GM19328 (cell line): ENCODE results near the gene MGLL.
A peak's percentile ranks its signal among the peaks of the same experiment; 100 is the strongest.

Experiments
- ATAC-seq: cut with Tn5 transposase; IDR thresholded peaks from one replicate; pipeline ENCODE4 v1.9.1; 2021; ENCODE audit warnings: mild to moderate bottlenecking, moderate library complexity; ENCODE audit not compliant: unreplicated experiment

Gene MGLL

DNA sequence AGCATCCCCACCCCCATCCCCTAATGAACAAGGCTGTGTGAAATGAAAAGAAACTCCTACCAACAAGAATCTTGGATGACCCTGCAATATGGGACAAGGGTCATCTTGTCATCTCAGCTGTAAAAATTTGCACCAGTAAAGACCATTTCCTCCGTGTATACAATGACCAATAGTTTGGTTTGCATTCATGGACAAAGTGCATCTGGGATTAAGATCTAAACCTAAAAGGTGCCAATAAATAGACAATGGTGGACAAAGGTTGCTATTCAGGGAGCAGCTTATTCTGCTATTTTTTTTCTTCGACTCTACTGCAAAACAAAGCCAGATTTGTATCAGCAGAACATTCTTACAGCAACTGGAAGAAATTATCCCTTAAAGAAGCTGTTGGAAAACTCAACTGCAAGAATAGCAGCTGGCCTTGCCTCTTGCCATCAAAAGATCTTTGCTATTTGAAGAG is 8.0 kb downstream of the MGLL start:
- ATAC-seq, result no peak

DNA sequence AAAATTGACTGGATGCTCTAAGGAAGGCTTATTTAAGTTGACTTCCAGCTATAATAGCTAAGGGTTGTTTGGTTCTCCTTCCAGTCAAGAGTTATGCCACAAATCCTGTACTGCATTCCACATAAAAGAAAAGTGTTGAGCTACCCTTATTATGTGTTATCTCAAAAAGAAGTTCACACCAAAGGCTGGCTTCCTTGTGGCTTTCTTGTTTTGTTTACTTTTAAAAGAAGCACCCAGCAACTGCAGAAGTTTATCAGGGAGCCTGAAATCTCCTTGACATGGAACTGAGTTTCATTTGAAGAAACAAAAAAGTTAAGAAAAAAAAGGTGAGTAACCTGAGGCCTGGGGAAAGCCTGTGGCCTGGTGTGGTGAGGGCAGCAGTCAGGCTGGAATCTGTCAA is 10.2 kb downstream of the MGLL start:
- ATAC-seq, result no peak

DNA sequence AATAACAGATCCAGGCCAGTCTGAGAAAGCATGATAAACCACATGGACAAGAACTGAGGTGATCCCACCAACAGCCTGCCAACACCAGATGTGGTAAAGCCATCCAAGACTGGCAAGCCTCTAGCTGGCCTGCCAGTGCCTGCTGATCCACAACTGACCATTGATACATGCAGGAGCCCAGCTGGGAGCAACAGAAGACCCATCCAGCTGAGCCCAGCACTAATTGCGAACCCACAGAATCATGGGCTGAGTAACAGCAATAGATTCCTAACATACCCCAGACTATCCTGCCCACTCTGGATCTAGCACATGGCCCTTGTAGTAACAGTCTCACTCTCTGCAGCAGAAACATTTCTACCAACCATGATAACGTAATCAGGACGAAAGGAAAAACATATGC is 10.6 kb downstream of the MGLL start:
- no peak for ATAC-seq

DNA sequence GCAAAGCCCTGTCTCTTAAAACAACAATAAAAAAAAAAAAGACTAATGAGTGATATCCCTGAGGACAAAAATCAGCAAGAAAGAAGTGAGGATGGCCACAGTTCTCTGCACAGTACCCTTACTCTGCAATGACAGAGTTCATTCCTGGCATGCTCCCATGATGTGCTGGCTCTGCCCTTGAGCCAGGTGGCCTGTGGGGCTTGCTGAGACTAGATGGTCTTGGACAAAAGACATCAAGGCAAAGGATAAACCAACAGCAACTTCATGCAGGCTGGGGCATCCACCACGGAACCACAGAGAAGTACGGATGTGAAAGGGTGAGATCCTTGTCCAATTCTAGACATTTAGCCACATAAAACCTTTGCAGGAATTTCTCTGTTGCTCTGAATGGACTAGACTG is 12.7 kb downstream of the MGLL start:
- no peak for ATAC-seq

GRCh38 chr3:127809211-127809610 is 13.1 kb downstream of the MGLL start:
- ATAC-seq, result no peak

- ATAC-seq, result no peak
Measured at GRCh38 chr3:127808197-127808596, 14.1 kb downstream of the MGLL start.

DNA sequence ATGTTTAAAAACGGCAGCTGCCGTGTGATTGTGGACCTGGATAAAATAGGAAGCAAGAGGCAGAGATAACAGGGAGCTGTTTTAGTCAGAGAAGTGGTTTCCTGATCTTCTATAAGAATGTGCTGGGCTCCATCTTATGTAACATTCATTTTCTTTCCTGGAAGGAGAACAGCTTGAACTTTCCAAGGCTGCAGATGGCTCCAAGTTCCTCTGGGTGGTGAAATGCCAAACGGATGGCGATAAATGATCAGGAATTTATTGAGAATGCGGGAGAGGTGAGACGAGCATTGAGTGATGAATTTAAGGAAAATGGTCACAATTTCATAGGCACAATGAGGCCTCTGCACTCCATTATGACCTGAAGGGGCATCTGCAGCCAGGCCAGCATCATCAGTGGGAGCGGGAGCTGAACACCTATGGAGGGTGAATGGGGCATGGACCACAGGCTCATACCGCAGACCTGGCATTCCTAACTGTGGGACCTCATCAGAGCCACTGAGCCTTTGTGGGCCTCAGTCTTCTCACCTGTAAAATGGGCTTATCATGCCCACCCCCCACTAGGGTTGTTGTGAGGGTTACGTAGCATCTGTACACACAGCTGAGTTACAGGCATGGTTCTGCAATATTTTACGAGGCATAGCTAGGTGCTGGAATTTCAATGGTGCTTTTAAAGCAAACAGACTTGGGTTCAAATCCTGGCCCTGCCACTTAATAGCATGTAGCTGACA is 17.1 kb downstream of the MGLL start:
- no peak for ATAC-seq

- ATAC-seq, result no peak
Measured at GRCh38 chr3:127804141-127804540, 18.2 kb downstream of the MGLL start.

DNA sequence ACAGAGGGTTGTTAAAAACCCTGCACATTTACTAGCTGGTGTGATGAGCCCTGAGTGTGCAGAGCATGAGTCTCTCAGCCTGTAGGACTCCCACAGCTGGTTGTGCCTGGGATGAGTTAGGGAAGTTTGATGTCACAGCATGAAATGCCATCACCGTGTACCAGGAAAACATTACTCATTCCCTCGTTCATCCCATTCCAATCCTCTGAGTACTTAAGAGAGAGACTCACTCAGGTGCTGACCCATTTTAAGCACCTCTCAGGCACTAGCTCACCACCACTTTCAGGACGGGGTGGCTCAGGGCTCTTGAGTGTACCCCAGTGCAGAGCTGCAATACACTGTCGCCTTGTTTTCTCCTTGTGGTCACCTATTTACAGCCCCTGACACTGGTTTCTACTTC is 18.7 kb downstream of the MGLL start:
- no peak for ATAC-seq

- no peak for ATAC-seq
Measured at GRCh38 chr3:127802606-127803005, 19.7 kb downstream of the MGLL start.

DNA sequence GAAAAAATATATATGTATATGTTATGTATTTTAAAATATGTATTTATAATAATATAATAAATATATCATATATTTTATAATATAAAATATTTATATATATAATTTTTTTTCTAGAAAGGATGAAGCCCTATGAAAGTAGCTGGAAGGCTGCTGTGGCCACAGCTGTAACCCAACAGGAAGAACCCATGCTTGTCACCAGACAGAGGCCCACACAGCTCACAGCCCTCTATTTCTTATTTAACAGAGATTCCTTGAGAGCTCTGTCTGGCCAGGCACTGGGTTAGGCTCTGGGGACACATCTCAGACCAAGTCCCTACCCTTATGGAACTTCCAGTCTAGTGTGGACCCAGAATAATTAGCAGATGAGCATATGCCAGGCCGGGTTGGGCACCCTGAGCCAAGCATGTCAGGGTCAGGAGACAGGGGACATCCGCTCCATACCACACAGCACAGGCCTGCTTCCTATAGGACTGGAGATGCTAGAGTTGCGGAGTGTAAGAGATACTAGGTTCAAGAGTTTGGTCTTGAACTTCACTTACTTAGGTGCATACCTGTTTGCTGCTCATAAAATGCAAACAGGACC is 20.5 kb downstream of the MGLL start:
- no peak for ATAC-seq

GRCh38 chr3:127800508-127800907 is 21.8 kb downstream of the MGLL start:
- ATAC-seq, result no peak

DNA sequence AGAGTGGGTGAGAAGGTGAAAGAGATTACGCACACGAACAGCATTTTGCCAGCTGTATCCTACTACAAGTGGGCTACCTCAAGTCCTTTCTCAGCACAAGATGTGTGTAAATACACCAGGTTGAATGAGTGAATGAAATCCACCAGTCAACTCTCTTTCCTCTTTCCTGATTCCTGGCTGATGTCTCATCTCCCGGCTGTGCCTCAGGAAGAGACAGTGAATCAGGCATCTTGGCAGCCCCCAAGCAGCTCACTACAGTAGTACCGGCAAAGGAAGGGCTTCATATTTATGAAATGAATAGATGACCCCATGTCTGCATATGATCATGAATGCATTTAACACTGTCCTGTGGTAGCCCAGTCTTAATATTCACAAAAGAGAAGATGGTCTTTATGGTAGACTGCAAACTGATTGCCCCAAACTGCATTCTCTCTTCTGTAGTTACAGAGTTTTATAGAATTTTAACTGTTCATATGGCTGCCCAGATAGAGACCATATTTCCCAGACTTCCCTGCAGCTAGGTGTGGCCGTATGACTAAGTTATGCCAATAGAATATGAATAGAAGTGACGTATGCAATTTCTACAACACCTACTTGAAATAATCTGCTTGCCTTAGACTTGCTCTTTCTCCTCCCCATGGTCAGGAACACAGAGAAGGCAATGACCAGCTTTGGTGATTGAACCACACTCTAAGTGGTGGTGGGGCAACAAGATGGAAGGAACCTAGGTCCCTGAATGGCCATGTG is 22.7 kb downstream of the MGLL start:
- no peak for ATAC-seq

GRCh38 chr3:127798716-127799115 is 23.6 kb downstream of the MGLL start:
- ATAC-seq, result no peak

DNA sequence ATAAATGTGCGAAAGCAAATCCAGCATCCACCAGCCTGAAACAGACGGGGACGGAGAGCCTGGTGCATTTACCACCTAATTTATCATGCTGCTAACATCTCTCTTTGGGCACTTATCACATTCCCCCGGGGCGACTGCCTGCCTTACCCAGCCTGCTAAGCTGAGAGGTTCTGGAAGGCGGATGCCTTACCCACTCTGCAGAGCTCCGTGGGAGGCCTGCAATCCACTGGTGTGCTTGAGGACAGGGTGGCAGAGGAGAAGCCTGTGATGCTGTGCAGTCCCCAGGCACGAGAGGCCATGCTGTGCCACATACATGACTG is 25.5 kb downstream of the MGLL start:
- ATAC-seq, result no peak

- no peak for ATAC-seq
Measured at GRCh38 chr3:127796045-127796830, 26.1 kb downstream of the MGLL start.

- ATAC-seq, result no peak
Measured at GRCh38 chr3:127794972-127795371, 27.3 kb downstream of the MGLL start.

- no peak for ATAC-seq
Measured at GRCh38 chr3:127794402-127794801, 27.9 kb downstream of the MGLL start.

DNA sequence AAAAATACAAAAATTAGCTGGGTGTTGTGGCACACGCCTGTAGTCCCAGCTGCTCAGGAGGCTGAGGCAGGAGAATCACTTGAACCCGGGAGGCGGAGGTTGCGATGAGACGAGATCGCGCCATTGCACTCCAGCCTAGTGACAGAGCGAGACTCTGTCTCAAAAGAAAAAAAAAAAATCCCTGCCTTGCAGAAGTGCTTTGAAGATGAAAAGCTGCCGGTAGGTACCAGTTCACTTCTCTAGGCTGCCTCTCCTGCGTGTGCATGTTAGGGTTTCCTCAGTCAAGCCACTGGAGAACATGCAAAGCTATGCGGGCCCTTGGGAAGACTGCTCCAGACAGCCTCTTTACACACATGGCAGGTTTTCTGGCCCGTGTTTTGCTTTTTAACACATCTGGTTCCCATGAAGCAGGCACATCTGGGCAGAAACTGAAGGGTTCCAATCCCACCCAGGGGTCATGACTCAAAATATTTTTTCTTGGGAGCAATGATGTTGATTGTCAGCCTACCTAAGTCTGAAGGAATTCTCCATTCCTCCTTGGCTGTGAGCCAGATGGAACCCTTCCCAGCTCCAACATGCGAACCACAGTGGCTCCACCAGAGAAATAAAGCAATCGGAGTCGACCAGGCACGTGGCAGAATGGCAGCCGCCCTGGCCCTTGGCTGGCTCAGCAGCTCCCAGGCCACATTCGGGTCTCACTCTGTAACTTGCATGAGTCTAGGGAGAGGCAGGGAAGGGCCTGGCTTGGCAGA is 29.6 kb downstream of the MGLL start:
- no peak for ATAC-seq

DNA sequence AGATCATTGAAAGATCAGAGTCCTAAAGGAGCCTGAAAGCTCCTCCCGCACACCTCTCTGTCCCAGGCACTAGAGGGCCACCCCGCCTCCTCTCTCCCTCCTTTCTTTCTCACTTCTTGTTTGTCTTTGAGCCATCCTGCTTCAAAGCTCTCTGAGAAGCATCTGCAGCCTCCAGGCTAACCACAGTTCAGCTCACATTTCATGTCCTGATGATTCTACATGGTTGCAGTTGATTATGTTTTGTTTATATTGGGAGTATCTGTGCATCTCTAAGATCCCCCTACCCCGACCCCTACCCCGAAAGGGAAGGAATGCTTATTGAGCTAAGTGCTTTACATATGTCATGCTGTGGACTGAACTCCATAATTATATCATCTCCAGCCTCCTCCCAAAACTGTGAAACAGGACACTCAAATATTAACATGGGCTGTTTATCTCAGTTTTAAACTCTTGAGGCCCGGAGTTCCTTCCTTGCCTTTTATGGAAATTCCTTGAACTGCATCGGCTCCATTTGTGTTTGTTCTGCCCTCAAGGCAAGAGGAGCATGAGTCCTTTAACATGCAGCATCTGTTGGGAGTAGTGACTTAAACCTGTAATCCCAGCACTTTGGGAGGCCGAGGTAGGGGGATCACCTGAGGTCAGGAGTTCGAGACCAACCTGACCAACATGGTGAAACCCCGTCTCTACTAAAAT is 30.9 kb downstream of the MGLL start:
- ATAC-seq, result peak; percentile 76
